HG03378 (cell line): ENCODE measurements around the gene BCL11A.
A peak's percentile ranks its signal among the peaks of the same experiment; 100 is the strongest.

Source experiments
- ATAC-seq: cut with Tn5 transposase; IDR thresholded peaks from one replicate; pipeline ENCODE4 v1.9.1; 2021; ENCODE audit warnings: mild to moderate bottlenecking, moderate library complexity; ENCODE audit not compliant: unreplicated experiment

Gene BCL11A

GRCh38 chr2:60470340-60470739 lies 83.1 kb downstream of the BCL11A start:
- ATAC-seq, result no peak

GRCh38 chr2:60469536-60470317 lies 83.7 kb downstream of the BCL11A start:
- no peak for ATAC-seq

GRCh38 chr2:60468382-60469085 lies 84.9 kb downstream of the BCL11A start:
- ATAC-seq, result peak; percentile 55

- no peak for ATAC-seq
These were observed 87.2 kb downstream of the BCL11A start for GRCh38 chr2:60466161-60466702.

GRCh38 chr2:60465736-60466135 lies 87.7 kb downstream of the BCL11A start:
- ATAC-seq, result no peak

GRCh38 chr2:60463249-60463648 lies 90.2 kb downstream of the BCL11A start:
- no peak for ATAC-seq

- ATAC-seq, result no peak
These were observed 91.9 kb downstream of the BCL11A start for GRCh38 chr2:60461421-60462108.

GRCh38 chr2:60460577-60461420 lies 92.7 kb downstream of the BCL11A start:
- no peak for ATAC-seq

GRCh38 chr2:60459851-60460250 lies 93.6 kb downstream of the BCL11A start:
- ATAC-seq, result no peak

GRCh38 chr2:60456115-60456770 lies 97.2 kb downstream of the BCL11A start:
- ATAC-seq, result no peak

GRCh38 chr2:60453872-60454271 lies 99.6 kb downstream of the BCL11A start:
- no peak for ATAC-seq

- ATAC-seq, result no peak
These were observed 100.2 kb downstream of the BCL11A start for GRCh38 chr2:60453301-60453700.

- ATAC-seq, result no peak
These were observed 103.0 kb downstream of the BCL11A start for GRCh38 chr2:60450488-60450887.

GRCh38 chr2:60447943-60448342 lies 105.5 kb downstream of the BCL11A start:
- ATAC-seq, result no peak

- ATAC-seq, result peak; percentile 94
These were observed 106.8 kb downstream of the BCL11A start for GRCh38 chr2:60446413-60447267.

GRCh38 chr2:60445684-60446179 lies 107.7 kb downstream of the BCL11A start:
- no peak for ATAC-seq

- ATAC-seq, result no peak
These were observed 110.8 kb downstream of the BCL11A start for GRCh38 chr2:60442608-60443007.

- ATAC-seq, result no peak
These were observed 111.7 kb downstream of the BCL11A start for GRCh38 chr2:60441800-60442199.

- ATAC-seq, result no peak
These were observed 112.7 kb downstream of the BCL11A start for GRCh38 chr2:60440767-60441163.
